ENCODE results near the gene FNDC11.
A peak's percentile ranks its signal among the peaks of the same experiment; 100 is the strongest.
"Not testable (repeated sequence)": the region's sequence is repeated elsewhere in the genome, so short reads cannot be mapped to it uniquely, and the experiment has no call there.

Gene FNDC11

DNA sequence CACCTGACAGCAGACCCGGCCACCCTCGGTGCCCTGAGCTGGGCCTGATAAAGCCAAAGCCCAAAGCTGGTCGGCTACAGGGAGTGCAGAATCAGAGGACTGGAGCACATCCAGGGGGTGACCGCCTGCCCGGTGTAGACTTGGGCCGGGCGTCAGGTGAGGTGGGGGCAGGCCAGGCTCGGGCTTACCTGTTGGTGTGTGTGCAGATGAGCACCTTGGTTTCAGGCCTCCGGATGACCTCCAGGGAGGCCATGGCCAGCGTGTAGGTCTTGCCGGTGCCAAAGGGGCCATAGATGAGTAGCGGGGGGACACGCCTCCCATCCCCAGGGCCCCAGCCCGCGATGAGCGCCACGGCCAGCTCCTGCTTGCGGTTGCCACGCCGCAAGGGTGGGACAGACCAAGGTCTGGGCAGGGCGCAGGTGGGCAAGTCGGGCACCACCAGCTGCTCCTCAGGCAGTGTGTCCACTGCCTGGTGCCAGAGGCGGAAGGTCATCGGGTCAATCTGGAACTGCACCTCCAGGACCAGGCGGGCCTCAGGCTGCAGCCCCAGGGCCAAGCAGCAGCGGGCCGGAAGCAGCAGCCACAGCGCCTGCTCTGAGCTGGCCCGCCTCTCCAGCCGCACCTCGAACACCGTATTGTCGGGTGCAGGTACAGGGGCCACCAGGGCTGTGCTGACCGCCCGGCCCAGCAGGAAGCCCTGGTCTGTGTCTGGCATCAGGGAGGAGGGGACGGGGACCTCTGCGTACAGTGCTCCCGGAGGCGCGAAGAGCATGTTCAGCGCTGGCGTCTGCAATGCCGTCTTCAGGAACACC is 14.4 kb downstream of the FNDC11 start:
- DNase-seq, result no peak

DNA sequence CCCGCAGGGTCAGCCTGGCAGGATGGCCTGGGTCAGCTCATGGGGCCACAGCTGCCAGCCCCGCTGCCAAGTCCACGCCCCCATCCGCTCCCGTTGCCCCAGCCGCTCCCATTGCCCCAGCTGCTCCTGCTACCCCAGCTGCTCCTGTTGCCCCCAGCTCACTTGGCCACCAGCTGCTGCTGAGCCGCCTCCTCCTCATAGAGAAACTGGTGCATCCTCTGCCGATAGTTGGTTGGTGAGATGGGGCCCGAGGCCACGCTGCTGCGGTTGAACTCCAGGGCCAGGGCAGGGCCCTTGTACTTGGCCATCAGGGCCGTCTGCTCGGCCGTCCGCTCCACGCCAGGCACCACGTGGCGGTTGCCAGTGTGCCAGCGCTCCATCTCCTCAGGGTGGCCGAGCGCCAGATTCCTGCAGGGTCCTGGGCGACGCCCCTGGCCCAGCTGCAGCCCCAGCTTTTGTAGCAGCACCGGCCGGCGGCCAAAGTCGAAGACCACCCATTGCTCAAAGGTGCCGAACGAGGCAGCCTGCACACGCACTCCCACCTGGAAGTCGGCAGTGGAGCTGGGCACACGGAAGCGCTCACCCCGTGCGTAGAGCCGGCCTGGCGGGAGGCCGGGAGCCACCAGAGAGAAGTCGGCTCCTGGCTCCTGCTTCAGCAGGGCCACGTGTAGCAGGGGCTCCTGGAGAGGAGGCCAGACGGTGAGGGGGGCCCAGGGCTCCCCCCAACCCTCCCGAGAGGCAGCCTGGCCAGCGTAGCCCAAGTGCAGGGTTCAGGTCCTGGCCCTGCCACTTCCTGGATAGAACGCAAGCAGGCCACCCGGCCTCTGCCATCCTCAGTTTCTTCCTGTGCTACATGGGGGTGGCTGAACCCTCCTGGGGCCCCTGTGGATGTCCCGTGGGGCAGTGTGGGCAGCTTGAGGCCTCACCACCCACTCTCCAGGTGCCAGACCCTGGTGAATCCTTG is 15.3 kb downstream of the FNDC11 start:
- no peak for DNase-seq

DNA sequence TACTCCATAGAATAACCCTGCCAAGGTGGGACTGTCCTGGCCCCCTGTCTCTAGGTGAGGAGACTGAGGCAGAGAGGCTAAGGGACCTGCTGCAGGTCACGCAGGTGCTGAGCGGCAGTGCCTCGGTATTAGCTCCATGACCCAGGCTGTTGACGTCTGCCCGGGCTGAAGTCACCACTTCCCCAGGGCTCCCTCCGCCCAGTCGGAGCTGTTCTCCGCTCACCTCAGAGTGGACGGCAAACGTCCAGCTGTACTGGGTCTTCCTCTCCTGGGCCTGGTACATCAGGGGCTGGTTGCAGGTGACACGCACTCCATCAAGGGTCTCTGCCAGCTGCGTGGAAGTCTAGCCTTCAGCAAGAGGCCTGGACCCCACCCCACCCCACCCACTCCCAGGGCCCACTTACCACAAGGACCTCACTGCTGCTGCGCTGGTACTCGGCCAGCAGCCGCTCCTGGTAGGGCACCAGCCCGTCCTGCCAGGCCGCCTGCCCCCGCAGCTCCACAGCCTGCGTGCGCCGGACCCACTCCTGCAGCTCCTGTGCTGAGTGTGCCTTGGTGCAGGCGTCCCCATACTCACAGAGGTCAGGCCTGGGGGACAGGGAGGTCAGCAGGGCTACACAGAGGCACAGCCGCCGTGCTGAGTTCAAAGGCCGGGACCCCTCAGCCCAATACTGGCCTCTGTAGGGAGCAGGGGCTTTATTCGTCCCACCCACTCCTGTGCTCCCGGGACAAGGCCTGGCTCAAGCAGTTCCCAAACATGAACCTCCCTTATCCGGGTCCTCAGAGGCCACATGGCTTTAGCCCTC is 16.5 kb downstream of the FNDC11 start:
- no peak for DNase-seq

DNA sequence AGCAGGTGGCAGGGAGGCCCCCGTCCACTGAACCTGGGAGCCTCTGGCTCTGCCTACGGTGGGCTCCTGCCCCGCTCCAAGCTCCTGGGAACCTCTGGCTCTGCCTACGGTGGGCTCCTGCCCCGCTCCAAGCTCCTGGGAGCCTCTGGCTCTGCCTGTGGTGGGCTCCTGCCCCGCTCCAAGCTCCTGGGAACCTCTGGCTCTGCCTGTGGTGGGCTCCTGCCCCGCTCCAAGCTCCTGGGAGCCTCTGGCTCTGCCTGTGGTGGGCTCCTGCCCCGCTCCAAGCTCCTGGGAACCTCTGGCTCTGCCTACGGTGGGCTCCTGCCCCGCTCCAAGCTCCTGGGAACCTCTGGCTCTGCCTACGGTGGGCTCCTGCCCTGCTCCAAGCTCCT is 17.1 kb downstream of the FNDC11 start:
- DNase-seq, result not testable (repeated sequence)

DNA sequence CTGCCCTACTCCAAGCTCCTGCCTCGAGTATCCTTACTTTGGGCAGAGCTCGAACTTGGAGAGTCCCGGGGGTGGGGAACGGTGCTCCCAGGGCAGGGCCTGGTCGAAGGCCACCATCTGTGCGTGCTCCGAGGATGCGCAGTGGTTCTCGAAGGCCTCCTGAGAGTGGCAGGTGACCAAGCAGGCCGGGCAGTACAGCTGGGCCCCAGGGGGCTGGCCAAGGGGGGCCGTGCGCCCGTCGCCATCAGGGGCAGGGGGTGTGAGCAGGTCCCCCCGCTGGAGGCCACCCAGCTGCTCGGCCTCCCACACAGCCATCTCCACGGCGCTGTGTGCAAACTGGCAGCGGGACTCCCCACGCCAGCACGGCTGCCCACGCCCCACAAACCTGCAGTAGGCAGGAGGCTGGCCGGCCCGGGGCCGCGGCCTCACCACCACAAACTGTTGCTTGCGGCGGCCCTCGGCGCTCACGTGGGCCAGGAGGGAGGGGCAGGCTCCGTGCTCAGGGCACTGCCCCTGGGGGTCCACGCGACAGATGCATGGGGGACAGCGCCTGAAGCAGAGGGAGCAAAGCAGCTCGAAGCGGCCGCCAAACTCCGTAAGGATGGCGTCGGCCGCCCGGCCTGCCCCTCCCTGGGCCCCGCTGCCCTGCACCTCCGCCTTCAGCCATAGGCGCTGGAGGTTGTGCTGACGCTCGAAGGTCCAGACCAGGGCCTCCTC is 18.3 kb downstream of the FNDC11 start:
- DNase-seq, result no peak

DNA sequence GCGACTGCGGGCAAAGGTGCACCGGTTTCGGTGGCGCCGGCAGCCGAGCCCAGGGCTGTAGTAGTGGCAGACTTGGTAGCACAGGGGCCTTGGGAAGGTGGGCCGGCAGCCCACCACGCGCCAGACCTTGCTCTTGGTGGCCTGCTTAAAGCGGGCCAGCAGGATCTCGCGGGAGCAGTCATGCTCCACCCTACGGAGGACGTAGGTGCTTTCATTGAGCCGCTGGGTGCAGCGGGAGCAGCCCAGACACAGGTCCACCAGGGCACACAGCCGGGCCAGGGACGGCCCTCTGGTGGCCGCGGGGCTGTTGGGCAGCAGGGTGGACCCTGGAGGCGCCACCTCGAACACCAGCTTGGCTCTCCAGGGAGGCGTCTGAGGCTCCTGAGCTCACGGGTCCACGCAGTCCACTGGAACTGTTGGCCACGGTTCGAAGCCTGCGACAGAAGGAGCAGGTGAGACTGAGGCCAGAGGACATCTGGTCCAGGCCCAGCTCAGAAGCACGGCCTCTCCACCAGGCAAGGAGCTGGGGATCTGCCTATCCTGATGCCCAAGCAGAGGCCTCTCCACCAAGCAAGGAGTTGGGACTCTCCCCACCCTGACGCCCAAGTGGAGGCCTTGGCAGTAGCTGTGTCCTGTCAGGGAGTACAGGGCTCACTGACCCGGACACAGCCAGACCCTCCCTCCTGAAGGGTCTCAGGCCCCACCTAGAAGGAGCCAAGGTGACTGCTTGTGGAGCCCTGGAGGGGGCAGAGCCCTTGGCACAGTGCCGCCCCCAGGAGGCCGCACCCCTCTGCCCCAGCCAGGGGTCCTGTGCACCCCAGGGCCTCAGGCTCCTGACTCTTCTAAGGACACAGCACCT is 19.1 kb downstream of the FNDC11 start:
- no peak for DNase-seq

DNA sequence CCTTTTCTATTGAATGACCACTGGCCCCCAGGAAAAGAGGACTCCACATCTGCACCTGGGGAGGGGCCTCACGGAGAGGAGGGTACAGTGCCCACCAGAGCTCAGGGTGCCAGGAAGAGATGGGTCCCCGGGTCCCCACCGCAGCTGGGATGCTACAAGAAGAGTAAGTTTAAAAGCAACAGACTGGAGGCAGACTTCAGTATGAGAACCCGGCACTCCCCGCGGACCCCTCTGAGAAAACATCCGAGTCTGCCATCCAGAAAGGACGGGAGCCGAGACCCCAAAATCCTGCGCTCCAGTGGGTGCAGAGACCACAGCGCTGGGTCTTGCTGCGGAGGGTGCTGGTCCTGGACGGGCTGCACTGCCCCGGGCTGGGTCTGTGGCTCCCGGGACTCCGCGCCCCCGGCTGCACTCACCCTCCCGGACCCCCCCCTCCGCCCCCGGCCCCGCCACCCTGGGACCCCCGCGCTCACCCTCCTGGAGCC is 19.7 kb downstream of the FNDC11 start:
- no peak for DNase-seq

DNA sequence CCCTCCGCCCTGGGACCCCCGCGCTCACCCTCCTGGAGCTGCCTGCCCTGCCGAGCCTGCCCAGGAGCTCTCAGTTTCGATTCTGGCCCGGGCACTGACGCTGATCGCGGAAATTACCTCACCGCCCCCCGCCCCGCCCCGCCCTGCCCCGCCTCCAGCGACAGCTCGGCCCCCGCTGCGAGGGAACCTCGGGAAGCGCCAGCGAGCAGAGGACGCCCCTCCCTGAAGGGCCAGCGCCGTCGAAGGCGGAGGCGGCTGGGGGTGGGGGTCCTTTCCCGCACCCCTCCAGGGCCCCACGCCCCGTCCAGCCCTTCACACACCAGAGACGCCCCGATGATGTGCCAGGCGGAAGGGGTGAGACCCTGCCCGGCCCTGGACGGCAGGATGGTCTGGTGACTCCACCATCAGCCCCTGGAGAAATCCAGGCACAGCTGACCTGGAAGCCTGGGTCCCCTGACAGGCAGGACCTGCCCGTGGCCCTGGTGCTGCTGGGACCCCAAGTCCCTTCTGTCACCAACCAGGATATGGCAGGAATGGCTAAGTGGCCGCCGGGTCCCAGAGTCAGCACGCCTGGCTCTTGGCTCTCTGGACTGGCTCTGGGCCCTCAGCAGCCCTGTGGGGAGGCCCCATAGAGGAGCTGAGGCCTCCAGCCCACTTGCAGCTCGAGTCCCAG is 20.3 kb downstream of the FNDC11 start, which contains the start of gene HELZ2:
Gene HELZ2 (minus strand): TSS at position 84 of the 673 bp plus-strand sequence. CDS start 1,854 bp downstream, outside the sequence.
- peak; percentile 11 for DNase-seq

DNA sequence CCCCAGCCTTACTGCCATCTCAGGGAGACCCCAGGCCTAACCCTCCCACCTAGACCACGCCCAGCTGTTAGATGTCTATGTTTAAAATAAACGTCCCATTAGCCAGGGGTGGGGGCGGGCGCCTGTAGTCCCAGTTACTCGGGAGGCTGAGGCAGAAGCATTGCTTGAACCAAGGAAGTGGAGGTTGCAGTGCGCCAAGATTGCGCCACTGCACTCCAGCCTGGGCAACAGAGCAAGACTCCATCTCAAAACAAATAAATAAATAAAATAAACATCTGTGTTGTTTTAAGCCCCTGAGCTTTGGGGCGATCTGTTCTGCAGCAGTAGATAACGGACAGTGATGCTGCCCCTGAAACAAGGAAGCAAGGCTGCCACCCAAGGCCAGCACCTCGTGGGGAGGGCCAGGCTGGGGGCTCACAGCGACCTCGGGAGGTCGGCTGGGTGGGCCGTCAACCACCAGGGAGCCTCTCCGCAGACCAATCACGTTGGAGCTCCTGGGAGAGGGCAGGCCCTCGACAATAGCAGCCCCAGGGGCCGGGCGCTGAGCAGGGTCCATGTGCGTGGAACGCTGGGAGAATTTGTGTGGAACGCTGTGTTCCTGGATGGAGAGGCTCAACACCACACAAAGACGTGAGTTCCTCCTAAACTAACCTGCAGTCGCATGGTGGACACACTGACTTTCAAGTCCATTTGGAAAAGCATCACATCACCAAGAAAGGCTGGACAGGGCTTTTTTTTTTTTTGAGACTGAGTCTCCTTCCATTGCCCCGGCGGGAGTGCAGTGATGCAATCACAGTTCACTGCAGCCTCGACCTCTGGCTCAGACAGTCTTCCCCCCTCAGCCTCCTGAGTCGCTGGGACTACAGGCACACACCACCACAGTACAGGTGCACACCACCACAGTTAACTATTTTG is 21.1 kb downstream of the FNDC11 start:
- DNase-seq, result no peak

DNA sequence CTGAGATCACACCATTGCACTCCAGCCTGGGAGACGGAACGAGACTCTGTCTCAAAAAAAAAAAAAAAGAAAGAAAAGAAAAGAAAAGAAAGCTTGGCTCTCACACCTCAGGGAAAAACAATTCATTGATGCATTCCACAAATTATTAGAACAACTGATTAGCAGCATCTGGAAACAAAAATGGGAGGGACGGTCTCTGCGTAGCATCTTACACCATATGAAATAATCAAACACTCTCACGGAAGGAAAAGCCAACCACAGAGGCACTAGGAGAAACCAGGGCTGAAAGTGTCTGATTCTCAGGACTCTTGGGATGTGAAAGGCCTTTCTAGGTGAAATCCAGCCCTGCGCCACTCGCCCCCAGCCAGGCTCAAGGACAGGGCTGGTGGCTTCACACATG is 22.4 kb downstream of the FNDC11 start:
- DNase-seq, result no peak

DNA sequence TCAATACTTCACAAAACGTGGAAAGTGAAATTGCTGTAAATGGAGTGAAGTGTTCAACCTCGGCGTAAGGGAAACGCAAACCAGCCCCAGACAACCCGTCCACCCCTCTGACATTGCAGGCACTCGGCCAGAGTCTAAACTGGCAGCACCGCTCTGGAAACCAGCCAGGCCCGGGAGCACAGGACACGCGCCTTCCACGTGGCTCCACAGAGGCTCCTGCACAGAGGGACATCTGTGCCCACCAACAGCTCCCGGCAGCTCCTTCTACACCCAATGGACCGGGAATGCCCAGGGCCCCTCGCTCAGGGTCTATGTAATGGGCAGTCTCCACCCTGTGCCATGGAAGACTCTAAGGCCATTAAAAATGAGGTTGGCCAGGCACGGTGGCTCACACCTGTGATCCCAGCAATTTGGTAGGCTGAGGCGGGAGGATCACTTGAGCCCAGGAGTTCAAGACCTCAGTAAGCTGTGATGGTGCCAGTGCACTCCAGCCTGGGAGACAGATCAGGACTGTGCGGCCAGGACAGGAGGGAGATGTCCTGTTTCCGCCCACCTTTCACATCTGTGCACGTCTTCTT is 23.4 kb downstream of the FNDC11 start:
- peak; percentile 37 for DNase-seq

DNA sequence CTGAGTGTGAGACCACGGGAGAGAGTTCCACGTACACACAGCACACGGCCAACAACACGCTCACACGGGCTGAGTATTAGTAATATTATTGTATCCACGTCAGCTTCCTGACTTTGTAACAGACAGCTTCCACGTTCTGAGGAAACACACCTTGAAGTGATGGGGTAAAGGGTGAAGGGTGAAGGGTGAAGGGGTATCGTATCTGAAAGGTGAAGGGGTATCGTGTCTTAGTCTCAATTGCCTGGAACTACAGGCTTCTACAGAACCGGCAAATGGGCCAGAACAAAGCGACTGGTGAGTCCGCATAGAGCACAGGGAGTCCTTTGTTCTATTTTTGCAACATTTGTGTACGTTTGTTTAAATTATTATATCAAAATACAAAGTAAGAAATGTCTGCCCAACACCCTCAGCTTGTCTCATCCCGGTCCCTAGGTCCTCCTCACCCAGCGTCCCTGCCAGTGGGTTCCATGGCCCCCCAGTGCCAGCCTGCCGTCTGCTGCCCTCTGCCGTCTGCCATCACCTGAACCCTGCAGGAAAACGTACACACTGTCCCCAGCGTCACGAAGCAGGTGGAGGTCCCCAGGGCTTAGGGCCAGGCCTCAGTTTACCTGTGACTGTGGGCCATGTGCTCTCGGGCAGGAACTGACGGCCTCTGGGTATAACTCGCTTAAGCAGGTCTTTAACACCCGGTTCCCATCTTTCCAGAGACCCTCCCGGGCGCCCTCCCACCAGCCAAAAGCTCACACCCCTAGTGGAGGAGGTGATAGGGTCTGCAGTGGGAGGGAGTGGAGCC is 24.5 kb downstream of the FNDC11 start:
- no peak for DNase-seq

DNA sequence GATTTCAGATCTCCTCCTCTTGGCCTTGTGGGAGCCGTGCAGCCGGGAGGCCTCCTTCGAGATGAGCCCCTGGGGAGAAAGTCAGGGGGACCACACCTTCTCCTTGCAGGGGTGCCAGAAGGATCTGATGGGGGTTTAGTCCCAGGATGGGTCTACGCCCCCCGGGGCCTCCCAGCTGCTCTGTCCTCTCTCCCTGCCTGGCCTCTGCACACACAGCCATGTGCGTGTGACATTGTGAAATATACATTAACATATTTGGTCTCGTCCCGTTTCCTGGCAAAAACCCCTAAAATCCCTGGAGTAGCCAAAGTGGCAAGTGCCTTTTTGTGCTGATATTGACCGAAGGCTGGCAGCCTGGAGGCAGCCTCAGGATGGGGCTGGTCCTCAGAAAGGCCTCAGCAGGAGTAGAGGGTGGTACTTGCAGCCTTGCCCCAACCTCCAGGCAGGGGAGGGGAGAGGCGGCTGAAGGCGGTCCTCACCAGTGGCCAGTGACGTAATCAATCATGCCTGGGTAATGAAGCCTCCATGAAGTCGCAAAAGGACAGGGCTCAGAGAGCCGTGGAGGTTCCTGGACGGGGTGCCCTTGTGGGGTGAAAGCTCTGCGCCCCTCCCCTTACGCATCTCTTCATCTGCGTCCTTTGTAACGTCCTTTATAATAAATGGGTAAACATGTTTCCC is 25.2 kb downstream of the FNDC11 start:
- no peak for DNase-seq

DNA sequence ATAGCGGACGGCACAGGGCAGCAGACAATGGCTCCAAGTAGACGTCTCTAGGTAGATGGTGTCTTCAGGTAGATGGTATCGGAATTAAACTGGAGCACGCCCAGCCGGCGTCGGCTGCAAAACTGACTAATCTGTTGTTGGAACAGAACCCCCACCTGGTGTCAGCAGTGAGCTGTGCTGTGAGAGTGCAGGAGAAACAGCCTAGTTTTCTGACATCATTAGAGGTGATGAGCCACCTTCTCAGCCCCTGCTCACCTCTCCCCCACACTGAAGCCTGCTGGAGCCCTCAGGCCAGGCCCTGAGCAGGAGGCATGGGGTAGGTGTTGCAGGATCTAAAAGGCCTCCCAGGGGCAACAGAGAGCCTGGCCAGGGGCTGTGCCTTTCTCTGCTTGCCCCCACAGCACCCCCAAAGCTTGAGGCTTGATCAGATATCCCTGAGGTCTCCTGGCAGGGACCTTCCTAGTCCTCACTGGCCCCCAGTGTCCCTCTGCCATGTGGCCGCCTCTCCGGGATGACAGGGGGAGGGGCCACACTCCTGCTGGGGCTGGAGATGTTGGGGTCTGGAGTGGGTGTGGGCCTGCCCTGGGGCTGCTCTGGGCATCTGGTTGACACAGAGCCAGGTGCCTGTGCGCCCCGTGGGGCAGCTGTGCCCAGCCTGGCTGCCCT is 27.0 kb downstream of the FNDC11 start:
- DNase-seq, result no peak

DNA sequence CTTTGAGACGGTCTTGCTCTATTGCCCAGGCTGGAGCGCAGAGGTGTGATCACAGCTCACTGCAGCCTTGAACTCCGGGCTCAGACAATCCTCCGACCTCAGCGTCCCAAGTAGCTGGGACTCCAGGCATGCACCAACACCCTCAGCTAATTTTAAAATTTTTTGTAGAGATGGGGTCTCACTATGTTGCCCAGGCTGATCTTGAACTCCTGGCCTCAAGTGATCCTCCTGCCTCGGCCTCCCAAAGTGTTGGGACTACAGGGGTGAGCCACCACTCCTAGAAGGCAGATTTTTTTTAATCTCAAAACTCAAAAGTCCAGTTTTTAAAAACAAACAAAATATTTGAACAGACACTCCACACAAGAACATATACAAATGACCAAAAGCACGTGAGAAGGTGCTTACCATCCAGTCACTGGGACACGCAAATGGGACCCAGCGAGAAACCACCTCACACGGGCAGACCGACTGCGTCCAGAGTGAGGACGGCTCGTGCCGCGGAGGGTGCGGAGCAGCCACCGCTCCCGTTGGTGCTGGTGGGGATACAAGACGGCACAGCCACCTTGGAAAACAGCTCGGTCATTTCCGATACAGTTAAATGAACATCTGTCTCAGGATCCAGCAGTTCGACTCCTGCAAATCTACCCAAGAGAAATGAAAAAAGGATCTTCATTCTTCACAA is 28.6 kb downstream of the FNDC11 start:
- no peak for DNase-seq
